Pons (tissue), 1 donor: Measurements from ENCODE around the gene JOSD2.

ENCODE experiments used
- DNase-seq: peaks from one replicate; pipeline ENCODE4 v3.0.0-alpha.2; 2016; ENCODE audit warnings: low spot score

The JOSD2 gene

DNA sequence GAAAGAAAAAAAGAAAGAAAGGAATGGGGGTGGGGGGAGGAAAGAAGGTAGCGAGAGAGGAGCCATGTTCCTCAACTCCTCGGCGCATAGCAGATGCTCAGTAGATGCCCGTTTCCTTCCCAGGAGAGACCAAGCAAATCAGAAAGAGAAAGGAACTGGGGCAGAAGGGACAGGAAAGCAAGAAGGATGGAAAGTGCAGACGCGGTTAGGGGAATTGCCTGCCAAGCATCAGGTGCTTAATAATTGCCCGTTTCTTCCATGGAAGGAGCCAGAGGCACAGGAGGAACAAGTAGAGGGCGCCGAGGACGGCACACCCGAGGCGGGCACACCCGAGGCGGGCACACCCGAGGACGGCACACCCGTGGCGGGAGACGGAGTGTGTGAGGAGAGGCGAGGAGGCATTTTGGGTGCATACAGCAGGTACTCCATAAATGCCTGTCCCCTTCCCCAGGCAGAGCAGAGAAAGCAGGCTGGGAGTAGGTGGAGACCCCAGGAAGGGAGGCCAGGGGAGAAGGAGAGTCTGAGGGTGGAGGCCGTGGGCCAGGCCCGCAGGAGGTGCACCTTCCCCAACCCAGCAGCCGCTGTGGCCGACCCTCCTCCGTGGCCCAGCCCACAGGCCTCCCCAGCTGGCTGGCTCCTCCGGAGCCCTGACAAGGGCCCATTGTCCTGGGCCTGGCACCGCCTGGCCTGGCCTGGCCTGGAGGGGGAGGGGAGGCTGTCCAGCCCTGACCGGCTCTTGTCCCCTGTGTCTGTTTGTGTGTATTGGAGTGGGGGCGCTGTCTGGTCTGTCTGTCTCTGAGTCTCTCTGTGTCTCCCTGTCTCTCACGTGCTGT, 14.6 kb downstream of the JOSD2 start:
- DNase-seq: peak; percentile 98

DNA sequence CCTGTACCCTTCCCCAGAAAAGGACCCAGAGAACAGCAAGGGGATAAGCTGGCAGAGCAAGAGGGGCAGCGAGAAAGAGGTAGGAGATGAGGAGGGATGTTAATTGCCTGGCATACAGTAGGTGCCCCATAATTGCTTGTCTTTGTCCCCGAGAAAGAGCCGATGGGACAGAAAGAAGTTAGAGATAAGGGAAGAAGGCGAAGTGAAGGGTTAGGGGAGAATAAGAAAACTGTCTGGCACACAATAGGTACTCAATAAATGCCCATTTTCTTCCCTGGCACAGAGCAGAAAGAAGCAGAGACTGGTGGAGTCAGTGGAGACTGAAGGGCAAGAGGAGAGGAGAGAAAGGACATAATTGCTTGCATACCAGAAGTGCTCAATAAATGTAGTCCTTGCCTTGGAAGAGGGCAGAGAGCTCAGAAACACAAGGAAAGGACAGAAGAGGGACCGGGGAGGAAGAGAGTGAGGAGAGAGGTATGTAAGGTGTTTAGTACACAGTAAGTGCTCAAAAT, 15.9 kb downstream of the JOSD2 start:
- DNase-seq: no peak

DNA sequence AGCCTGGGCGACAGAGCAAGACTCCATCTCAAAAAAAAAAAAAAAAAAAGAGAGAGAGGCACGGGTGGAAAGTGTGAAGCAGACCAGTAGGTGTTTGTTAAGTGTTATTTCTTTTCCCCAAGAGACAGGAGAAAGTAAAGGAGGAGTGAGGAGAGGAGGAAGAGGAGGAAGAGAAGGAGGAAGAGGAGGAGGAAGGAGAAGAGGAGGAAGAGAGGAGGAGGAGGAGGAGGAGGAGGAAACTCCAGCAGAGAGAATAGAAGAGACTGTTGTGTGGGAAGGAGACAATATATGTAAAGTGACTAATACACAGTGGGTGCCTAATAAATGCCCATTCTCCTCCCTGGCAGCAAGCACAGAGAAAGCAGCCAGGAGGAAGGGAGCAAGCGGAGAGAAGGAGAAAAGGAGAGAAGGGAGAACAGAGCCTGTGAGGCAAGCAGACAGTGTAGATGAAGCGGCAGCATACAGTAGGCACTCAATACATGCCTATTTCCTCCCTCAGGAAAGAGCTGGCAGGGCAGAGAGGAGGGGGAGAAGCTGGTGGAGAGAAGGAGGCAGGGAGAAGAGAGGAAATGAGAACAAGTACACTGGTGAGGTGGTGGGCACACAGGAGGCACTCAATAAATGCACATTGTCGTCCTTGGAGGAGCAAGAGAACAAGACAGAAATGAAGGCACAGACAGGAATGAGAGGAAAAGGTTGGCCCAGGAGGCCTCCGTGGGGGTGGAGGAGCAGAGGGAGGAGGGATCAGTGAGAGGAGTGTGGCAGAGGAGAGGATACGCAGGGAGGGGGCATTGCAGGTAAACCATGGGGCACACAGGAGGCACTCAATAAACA, 16.6 kb downstream of the JOSD2 start:
- DNase-seq: no peak

DNA sequence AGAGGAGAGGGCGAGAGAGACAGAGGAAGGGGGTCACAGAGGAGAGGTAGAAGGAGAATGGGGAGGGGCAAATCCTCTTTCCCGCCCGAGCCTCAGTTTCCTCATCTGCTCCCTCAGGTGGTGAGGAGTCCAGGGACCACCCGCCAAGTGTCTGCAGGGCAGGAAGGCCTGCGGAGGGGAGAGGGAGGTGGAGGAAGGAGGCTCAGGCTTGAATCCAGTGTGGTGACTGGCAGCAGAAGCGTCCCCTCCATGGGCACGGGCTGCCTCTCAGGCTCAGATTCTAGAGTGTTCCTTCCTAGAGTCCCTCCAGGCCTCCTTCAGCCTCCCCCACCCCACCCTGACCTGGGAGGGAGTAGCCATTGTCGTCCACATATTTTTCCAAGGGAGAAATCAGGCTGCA, 17.8 kb downstream of the JOSD2 start:
- DNase-seq: no peak

DNA sequence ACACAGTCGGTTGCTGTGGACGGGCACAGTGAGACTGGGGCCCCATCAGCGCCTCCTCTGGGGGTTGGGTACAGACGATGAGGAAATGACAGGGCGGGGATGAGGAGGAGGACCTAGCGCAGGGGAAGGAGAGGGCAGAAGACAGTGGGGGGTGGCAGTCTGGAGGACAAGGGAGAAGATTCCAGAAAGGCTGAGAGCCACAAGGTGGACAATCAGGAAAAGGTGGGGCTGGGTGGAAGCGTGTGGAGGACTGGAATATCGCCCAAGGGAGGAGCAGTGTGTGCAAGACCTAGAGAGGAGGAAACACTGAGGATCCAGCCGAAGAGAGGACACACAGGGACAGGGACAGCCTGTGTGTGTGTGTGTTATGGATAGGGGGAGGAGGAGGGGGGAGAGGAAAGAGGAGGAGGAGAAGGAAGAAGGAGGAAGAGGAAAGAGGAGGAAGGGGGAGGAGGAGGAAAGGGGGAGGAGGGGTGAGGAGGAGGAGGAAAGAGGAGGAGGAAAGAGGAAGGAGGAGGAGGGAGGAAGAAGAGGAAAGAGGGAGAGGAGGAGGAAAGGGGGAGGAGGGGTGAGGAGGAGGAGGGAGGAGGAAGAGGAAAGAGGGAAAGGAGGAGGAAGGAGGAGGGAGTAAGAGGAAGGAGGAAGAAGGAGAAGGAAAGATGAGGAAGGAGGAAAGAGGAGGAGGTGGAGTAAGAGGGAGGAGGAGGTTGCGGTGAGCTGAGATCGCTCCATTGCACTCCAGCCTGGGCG, 18.5 kb downstream of the JOSD2 start:
- no peak for DNase-seq

DNA sequence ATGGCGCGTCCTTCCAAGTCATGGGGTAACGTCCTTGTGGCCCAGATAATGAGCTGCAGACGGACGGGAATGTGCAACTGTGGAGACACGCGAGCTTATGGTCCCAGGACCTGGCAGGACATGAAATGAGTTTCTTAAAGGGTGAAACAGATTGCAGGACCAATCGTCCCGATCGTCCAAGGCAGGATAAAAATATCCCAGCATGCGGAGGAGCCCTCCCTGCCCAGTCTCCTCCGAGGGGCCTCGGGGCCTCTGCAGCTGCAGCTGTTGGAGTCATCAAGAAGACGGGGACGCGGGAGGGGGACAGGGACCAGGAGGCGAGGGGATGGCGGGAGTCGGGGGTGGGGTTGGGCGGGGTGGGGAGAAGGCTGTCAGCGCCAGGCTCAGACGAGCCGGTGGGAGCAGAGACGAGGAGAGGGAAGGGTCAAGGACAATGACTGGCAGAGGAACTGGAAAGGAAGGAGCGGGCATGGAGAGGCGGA, 20.0 kb downstream of the JOSD2 start:
- no peak for DNase-seq

DNA sequence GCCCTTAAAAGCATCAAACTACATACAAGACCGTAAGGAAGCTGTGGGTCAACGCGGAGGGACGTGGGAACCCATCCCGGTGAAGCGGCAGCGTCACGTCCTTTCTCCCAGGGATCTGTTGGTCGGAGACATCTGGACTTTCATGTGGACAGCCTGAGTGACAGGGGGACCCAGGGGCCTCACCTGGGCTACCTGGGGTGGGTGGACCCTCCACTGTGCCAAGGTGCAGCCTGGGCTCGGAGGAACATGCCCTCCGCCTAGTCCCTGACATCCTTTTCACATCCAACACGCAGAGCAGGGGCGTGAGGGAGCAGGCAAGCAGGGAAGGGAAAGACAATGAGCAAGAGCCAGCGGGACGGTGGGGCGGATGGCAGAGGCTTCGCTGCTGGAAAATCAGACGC, 20.6 kb downstream of the JOSD2 start:
- no peak for DNase-seq

DNA sequence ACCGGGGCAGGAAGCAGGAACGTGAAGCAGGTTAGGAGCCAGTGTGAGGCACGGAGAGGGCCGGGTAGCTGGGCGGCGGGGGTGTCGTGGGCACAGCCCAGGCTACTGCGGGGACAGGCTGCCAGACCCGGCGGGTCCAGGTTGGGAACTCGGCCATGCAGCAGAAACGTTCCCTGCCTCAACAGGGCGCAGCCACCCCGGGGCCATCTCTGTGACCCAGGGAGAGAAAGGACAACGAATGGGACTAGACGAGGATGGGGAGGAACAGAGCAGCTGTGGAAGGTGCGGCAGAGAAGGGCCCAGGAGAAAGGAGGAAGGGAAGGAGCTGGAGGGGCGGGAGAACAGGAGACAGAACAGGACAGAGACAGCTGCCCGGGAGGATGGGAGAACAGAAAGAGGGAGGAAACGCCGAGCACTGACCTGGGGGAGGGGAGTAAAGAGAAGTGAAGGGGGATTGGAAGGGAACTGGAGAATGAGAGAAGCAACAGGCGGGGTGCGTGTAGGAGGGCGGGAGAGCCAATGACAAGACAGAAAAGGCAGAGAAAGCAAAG, 21.5 kb downstream of the JOSD2 start:
- DNase-seq: no peak

DNA sequence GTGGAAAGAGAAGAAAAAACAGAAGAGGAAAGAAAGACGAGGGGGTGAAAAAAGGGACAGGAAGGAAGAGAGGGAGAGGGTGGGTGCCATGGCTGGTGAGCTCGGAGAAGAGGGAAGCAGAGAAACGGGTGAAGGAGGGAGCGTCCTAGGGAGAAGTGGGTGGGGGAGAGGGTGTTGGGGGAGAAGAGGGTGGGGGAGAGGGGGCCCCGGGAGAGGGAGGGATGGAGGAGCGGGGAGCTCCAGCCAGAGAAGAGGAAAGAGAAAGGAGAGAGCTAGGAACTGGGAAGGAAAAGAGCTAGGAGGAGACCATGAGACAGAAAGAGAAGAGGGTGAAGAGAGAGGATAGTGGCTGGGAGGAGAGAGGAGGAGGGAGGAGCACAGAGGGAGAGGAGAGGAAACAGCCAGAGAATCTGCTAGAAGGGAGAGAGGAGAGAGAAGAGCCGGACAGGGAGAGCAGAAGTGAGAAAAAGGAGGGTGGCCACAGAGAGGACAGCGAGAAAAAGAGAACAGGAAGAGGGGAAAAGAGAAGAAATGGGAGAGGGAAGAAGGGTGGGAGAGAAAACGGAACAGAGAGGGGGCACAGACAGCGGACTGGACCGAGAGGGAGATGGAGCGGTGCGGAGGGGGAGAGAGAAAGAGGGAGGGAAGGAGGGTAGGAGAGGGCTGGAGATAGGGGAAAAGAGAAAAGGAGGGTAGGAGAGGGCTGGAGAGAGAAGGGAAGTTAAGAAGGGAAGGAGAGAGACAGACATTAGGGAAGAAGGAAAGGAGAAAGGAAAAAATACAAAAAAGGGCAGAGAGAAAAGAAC, 22.4 kb downstream of the JOSD2 start:
- DNase-seq: peak; percentile 39

DNA sequence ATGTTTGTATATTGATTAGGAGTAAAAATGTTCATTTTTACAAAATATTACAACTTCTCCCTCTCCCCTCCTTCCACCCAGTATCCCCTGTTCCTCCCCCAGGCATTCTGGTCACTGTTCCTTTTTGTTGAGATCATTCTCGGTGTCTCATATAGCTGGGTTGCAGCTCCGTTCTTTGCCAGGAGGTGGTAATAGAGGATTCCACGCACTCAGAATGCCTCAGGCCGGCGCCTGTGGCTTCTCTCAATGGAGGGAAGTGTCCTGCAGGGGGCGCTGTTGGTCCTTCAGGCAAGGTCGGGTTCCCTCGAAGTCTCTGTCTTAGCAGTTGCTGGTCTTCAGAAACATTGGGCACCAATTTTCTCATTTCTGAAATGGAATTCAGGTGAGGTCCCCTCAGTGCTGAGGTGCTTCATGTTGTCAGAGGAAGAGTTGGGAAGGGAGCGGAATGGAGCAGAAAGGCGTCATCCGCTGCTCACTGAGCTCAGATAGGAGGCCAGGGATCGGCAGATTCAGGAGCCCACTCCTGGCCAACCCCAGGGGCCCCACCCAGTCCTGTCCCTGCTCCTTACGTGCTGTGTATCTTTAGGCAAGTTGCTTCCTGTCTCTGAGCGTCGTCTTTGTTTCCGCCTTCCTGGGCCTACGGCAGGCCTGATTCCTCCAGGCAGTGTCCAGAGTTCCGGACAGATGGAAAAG, 24.0 kb downstream of the JOSD2 start:
- no peak for DNase-seq

DNA sequence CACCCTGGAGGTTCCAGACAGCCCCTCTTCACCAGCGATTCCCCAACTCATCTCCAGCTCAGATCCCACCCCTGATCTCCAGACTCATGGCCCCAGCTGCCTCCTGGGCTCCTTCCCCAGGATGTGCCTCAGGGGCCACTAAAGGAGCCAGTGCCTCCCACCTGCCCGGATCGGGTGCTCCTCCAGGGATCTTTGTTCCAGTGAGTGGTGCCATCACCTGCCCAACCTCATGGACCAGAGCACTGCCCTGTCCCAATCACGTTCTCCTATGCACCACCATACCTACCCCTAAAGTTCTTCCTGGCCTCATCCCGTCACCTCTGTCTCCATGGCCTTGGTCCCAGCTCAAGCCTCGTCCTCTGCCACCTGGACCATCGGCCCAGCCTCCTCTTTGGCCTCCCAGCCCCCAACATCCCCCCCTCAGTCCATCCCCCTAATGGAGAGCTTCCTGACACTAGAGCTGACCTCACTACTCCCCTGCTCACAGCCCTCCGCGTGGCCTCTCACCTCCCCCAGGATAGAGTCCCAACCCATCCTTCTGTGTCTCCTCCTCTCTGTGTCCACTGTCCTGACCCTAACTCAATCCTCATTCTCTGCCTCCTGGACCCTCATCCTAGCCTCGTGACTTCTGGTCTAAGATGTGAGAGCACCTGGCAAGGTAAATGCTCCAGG, 25.6 kb downstream of the JOSD2 start:
- DNase-seq: no peak

DNA sequence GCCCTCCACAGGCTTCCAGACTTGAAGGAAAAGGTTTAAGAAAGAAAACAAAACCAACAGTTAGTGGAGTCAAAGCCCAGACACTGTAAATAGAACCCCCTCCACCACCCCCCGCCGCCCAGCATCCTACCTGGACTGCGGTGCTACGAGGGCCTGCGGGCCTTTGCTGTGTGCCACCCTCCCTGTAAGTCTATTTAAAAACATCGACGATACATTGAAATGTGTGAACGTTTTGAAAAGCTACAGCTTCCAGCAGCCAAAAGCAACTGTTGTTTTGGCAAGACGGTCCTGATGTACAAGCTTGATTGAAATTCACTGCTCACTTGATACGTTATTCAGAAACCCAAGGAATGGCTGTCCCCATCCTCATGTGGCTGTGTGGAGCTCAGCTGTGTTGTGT, 28.1 kb downstream of the JOSD2 start:
- no peak for DNase-seq

DNA sequence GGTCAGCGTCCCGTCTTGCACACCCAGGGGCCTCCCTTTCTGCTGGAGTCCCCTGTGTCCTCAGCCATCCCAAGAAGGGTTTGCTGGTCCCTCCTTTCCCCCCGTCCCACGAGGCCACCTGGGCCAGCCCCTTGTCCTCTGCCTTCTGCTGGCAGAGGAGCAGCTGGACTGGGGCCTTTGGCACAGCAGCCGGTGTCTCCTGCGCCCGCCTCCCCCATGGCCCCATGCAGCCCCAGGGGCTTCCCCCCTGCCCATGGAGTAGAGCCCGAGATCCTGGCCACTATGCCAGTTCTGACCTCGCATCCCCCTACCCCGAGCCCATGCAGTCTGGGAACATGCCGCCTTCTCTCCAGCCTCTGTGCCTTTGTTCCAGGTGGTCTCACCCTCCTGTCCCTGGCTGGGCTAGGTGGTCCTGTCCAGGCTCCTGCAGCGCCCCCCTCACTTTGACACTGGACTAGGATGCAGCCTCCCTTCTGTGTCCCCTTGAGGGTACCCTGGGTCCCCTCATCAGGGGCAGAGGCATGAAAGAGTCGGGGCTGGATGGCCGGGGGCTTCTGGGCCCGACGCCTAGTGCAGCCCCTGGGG, 28.6 kb downstream of the JOSD2 start:
- no peak for DNase-seq

DNA sequence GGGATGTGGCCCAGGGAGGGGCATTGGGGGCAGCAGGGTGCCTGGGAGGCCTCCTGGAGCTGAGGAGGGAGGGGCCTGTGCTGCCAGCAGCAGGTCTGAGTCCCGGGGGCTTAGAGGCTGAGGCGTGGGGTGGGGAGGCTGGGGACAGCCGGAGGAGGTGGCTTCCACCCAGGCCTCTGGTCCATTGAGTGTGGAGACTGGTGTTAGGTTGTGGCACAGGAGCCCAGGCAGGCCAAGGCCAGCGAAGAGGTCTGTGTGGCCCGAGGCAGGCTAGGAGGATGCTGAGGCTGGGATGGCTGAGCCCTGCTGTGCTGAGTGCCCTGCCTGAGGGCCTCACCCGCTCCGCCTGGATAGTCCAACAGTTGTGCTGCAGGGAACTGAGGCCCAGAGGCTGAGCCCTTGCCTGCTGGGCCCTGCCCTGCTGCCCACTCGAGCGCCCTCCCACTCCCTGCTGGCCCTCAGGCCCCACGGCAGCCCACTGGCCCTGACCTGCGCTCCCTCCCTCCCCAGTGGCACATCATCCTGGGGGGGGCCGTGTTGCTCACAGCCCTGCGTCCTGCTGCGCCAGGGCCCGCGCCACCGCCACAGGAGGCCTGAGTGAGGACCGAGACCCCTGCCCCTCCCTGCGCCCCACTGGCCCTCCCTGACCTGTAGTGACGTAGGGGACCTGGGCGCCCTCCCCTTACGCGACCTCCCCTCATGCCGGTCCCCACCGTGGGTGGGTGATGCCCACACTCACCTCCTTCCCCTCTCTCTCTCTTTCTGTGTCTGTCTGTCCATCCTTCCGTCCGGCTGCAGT, 29.4 kb downstream of the JOSD2 start:
- no peak for DNase-seq

DNA sequence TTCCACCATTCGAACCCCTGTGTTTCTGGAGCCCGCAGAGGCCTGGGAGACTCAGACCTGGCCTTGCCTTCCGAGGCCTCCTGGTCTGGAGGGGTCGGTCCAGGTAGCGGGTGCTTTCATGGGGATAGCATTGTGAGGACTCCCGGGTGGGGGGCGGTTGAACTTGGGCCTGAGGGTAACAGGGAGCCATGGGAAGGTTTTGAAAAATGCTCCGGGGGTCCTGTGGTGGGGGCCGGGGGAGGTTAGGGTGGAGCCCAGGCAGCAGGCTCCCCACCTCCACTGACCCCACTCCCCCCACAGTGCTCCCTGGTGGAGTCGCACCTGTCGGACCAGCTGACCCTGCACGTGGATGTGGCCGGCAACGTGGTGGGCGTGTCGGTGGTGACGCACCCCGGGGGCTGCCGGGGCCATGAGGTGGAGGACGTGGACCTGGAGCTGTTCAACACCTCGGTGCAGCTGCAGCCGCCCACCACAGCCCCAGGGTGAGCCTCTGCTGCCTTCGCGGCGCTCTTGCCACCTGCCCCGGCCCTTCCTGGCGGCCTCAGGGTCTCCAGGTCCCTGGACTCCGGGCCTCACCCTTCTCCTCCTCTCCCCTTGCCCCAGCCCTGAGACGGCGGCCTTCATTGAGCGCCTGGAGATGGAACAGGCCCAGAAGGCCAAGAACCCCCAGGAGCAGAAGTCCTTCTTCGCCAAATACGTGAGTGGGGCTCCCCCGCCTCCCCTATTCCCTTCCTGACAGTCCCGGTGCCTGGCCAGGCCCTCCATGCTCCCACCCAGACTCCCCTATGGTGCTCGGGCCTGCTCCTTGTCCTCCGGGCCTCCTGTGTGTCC, 30.5 kb downstream of the JOSD2 start:
- DNase-seq: no peak

DNA sequence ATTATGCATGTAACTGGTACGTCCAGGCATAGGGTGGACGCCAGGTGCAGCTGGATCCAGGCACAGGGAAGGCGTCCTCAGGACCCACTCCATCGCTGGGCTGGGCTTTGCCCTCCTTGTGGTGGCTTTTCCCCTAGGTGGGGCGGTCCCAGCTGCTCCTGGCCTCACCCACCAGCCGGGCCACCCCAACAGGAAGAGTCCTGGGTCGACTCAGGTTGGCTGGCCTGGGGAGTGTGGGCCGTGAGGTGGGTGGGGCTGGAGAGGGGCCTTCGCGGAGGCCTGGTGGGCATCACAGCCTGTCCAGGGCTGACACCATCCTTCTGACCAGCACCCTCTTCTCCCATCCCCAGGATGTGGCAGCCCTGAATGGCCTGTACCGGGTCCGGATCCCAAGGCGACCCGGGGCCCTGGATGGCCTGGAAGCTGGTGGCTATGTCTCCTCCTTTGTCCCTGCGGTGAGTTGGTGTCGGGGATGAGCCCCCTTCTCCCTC, 31.2 kb downstream of the JOSD2 start:
- no peak for DNase-seq

DNA sequence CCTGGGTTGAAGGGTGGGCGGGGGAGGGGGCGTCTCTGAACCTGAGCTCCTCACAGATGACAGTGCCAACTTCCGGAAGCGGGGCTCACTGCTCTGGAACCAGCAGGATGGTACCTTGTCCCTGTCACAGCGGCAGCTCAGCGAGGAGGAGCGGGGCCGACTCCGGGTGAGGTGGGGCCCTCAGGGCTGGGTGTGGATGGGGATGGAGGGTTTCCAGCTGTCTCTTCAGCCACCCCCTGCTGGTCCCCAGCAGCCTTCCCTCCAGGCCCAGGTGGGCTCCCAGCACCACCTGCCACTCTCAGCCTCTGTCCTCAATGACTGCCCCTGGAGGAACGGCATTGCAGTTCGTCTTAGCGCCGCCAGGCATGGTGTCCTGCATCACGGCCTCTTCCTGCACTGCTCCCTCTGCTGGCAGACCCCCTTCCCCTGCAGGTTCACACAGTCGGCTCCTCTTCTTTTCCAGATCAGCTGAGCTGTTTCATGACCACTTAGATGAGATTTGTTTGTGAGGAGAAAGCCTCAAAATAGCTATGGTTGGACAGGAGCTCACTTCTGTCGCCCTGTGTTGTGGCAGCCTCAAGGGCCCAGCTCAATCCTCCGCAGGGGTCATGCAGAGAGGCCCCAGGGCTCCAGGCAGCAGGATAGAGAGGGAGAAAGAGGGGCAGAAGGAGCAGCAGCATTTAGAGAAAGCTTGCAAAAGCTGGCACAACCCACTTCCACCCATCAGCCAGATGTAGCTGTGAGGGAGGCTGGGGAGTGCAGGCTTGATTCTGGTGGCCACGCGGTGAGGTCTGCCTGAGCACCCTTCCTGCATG, 31.9 kb downstream of the JOSD2 start:
- DNase-seq: no peak
